GM10266 (cell line): ENCODE data around the gene GDPD5.

ENCODE experiments used
- DNase-seq: peaks from one replicate; pipeline ENCODE4 v3.0.0; 2012; ENCODE audit errors: extremely low spot score
- TF ChIP-seq, protein P1 (sequence below): IDR thresholded peaks from 2 replicates; pipeline ENCODE4 v1.5.1; 2012; ENCODE audit warnings: mild to moderate bottlenecking, low read depth; ENCODE audit not compliant: control insufficient read depth, insufficient read depth; ENCODE audit errors: missing control alignments

GDPD5 gene

DNA sequence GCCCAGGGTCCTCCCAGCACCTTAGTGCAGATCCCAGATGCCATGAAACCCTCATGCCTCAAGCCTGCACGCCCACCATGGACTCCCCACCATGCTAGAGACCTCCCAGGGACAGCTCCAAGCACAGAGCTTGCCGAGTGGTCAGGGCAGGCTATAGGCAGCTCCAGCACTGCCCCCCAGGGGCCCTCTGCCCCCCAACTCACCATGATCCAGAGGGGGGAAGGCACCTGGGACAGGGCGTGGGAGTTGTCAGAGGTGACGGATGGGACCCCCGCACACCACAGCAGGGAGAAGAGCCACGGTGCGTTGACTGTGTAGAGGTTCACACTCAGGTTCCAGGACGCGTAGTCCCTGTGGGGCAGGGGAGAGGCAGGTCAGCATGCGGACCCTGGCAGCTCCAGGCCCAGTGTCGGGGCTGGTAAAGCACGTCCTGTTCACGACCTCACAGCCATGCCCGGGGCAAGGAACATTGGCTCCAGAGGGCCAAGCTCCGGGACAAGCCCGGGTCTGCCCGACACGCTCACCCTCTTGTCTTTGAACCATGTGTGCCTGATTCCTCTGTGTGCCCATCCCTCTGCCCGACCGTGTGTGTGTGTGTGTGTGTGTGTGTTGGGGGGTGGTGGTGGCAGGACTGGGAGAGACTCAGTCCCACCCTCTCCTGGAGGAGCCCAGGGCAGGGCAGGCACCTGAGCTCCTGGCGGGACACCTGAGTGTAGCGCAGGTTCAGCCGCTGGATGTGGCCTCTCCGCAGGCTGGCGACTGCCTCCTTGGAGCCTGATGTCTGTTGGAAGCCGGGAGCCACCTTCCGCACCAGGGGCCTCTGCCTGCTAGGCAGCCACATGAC is 84.6 kb downstream of the GDPD5 start:
- TF ChIP-seq, protein P1, sequence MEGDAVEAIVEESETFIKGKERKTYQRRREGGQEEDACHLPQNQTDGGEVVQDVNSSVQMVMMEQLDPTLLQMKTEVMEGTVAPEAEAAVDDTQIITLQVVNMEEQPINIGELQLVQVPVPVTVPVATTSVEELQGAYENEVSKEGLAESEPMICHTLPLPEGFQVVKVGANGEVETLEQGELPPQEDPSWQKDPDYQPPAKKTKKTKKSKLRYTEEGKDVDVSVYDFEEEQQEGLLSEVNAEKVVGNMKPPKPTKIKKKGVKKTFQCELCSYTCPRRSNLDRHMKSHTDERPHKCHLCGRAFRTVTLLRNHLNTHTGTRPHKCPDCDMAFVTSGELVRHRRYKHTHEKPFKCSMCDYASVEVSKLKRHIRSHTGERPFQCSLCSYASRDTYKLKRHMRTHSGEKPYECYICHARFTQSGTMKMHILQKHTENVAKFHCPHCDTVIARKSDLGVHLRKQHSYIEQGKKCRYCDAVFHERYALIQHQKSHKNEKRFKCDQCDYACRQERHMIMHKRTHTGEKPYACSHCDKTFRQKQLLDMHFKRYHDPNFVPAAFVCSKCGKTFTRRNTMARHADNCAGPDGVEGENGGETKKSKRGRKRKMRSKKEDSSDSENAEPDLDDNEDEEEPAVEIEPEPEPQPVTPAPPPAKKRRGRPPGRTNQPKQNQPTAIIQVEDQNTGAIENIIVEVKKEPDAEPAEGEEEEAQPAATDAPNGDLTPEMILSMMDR: no peak

DNA sequence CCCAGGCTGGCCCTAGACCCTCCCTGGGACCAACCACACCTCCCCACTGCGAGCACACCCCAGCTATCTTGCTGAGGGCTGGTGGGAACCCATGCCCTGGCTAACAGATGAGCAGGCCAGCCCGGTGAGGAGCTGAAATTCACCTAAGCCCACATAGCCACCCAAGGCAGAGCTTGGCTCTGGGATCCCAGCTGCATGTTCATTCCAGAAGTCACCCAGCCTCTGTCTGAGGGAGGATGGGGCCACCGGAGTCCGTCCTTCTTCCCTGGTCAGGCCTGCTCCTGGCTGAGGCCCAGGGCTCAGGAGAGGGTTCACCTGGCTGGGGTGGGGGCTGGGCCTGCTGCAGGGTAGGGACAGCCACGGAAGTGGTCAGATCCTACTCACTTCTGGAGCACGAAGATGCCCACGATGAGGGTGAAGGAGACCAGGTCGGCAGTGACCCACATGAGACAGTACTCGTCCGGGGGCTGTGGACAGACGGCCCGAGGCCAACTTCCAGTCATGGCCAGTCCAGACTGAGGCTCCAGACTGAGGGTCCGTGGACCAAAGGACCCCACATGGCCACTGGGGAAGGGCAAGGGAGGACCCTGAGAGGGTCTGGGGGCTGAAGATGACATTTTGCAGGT is 86.1 kb downstream of the GDPD5 start:
- TF ChIP-seq, protein P1: no peak
- no peak for DNase-seq

More for the DNA sequence above, 84.6 kb downstream of the GDPD5 start:
- no peak for DNase-seq

DNA sequence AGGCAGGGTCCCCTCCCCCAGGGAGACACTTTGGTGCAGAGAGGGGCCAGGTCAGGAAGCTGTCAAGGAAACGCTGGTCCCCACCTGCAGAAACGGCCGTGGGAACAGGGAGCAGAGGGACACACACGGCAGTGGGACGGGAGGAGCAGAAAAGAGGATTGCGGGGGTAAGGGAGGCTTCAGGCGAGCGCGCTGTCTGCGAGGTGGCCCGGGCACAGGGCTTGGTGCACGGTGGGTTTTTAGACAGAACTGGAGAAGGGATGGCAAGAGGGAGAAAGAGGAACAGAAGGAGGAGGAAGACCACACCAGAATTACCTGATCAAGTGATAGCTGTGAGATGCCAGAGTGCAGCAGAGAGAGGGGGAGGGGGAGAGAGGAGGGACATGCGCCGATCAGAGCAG is 86.7 kb downstream of the GDPD5 start:
- DNase-seq: no peak
- TF ChIP-seq, protein P1: no peak

DNA sequence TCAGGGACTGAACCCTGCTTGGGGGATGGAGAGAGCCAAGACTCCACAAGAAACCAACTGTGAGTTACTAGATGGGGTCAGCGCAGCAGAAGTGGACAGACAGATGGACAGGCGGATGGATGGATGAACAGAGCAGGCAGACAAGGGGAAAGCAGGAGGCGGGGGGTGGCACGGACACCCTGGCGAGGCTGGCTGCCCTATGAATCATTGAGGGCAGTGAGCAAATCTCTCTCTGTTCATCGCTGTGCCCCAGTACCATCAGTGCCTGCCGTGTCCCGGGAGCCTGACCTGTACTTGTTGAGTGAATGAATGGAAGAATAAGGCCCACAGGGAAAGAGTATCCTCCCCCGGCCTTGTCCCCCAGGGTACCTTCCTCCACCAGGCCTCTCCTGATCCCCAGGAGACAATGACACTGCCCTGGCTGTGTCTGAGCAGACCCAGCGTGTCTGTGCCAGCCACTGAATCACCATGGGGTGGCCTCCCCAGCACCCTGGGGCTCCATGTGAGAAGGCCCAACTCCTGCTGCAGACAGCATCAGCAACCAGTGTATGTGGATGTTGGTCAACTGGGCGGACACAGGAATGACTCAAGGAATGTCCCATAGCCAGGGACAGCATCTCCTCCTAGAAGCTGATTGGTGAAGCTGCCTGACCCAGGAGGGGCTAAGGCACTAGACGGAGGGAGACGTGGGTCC is 87.6 kb downstream of the GDPD5 start:
- DNase-seq: no peak
- TF ChIP-seq, protein P1: no peak

DNA sequence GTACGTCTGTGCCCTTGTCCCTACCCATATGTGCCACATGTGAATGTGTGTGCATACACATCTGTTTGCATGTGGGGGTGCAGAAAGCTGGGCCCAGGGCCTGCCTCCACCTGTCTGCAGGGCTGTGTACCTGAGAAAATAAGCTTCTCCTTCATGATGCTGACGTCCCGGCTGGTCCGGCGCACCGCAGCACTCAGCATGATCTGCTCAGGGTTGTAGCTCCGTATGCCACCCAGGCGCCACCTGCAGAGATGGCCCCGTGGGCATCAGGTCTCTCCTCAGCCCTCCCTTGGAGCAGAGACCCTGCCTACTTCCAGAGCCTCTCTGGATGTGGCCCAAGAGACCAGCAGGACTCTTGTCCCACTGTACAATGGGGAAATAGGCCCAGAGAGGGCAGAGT is 88.9 kb downstream of the GDPD5 start:
- no peak for DNase-seq
- TF ChIP-seq, protein P1: no peak

DNA sequence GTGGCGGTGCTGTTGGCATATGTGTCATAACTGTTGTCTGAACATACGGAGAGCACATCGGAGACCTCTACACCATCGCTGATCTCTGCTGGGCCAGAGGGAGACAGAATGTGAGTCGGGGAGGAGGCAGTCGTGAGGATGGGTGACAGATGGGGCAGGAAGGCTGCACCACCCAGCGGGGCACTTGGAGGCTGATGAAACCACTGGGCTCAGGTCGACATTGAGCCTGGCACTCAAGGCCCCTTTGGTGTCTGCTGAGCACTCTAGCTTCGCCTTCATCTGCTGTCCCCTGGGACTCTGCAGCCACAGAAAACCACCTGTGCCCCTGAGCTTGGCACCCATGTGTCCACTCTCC is 90.2 kb downstream of the GDPD5 start:
- no peak for DNase-seq
- TF ChIP-seq, protein P1: no peak
